ENCODE measurements around the gene FPR3. TPM values are rescaled to one million over a fixed set of nuclear protein-coding genes. Genes with fewer than 3 reads are reported as not detected.

The FPR3 gene
- total and polyA plus RNA-seq, 9 of the 15 experiments (the other 6 are each of a cell fraction or from before 2014, with no cell fraction given), result 0.08 to 0.51 (median 0.22) TPM; not detected in 1

DNA sequence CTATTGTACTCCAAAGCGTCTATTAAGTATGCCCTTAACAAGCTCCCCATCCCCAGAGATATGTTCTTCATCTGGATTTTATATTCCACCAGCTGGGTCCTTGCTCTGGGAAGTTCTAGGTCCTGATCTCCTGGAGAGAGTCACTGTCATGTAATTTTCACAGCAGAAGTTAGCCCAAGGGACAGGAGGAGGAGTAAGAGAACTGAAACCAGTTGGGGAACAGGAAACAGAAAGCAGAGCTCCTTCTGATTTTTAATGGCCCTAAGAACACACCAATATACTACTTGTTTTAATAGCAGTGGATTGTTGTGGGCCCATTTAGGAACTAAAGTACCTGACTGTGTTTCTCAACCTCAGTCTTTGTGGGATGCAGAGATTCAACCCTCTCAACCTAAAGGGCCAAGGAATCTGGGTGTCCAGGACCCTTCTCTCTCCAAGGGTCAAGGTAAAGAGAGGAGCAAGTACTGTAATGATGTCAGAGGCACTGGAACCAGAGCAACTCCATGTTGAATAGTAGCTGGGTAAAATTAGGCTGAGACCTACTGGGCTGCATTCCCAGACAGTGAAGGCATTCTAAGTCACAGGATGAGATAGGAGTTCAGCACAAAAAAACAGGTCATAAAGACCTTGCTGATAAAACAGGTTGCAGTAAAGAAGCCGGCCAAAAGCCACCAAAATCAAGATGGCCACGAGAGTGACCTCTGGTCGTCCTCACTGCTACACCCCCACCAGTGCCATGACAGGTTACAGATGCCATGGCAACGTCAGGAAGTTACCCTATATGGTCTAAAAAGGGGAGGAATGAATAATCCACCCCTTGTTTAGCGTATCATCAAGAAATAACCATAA, 8.1 kb upstream of the FPR3 start (continued):
- no peak for TF ChIP-seq RBBP5 (IDR thresholded peaks at IDR 0.05; ENCODE audit: borderline replicate concordance, insufficient read depth, low read length, poor library complexity, severe bottlenecking)
- TF ChIP-seq BRCA1 (IDR thresholded peaks at IDR 0.05), result no peak
- no peak for TF ChIP-seq BRCA1 (CRISPR knock-in tag; IDR thresholded peaks at IDR 0.05)
- TF ChIP-seq ZNF253 (CRISPR knock-in tag; conservative IDR thresholded peaks at IDR 0.05), result no peak
- TF ChIP-seq ZNF75A (CRISPR knock-in tag; IDR thresholded peaks at IDR 0.05), result peak; percentile 80; the same call in 1 of the 2 replicates
- peak; percentile 81 for TF ChIP-seq ESRRA (IDR thresholded peaks at IDR 0.05; ENCODE audit: borderline replicate concordance, low read depth)
- no peak for TF ChIP-seq CEBPB (tag; IDR thresholded peaks at IDR 0.05)
- TF ChIP-seq FOXA3 (CRISPR knock-in tag; conservative IDR thresholded peaks at IDR 0.05 in 1 of 2, IDR thresholded peaks at IDR 0.05 in 1 of 2), result 0 out of 4 replicates have a peak, but pooled peaks of 1 of the 2 experiments have one; percentile 4
- TF ChIP-seq, protein P1, sequence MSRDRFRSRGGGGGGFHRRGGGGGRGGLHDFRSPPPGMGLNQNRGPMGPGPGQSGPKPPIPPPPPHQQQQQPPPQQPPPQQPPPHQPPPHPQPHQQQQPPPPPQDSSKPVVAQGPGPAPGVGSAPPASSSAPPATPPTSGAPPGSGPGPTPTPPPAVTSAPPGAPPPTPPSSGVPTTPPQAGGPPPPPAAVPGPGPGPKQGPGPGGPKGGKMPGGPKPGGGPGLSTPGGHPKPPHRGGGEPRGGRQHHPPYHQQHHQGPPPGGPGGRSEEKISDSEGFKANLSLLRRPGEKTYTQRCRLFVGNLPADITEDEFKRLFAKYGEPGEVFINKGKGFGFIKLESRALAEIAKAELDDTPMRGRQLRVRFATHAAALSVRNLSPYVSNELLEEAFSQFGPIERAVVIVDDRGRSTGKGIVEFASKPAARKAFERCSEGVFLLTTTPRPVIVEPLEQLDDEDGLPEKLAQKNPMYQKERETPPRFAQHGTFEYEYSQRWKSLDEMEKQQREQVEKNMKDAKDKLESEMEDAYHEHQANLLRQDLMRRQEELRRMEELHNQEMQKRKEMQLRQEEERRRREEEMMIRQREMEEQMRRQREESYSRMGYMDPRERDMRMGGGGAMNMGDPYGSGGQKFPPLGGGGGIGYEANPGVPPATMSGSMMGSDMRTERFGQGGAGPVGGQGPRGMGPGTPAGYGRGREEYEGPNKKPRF (IDR thresholded peaks at IDR 0.05; ENCODE audit: low read depth, low read length), result no peak
- no peak for TF ChIP-seq HNRNPLL (IDR thresholded peaks at IDR 0.05; ENCODE audit: low read depth, low read length, poor library complexity, severe bottlenecking)
- TF ChIP-seq, protein P2, sequence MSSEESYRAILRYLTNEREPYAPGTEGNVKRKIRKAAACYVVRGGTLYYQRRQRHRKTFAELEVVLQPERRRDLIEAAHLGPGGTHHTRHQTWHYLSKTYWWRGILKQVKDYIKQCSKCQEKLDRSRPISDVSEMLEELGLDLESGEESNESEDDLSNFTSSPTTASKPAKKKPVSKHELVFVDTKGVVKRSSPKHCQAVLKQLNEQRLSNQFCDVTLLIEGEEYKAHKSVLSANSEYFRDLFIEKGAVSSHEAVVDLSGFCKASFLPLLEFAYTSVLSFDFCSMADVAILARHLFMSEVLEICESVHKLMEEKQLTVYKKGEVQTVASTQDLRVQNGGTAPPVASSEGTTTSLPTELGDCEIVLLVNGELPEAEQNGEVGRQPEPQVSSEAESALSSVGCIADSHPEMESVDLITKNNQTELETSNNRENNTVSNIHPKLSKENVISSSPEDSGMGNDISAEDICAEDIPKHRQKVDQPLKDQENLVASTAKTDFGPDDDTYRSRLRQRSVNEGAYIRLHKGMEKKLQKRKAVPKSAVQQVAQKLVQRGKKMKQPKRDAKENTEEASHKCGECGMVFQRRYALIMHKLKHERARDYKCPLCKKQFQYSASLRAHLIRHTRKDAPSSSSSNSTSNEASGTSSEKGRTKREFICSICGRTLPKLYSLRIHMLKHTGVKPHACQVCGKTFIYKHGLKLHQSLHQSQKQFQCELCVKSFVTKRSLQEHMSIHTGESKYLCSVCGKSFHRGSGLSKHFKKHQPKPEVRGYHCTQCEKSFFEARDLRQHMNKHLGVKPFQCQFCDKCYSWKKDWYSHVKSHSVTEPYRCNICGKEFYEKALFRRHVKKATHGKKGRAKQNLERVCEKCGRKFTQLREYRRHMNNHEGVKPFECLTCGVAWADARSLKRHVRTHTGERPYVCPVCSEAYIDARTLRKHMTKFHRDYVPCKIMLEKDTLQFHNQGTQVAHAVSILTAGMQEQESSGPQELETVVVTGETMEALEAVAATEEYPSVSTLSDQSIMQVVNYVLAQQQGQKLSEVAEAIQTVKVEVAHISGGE (CRISPR knock-in tag; IDR thresholded peaks at IDR 0.05), result peak in 2 of 3 experiments; percentile 28 to 87; a peak in 2 of 6 replicates
- TF ChIP-seq GABPB1 (CRISPR knock-in tag; IDR thresholded peaks at IDR 0.05), result no peak
- peak; percentile 83; the same call in 1 of the 2 replicates for TF ChIP-seq RHOXF2B (CRISPR knock-in tag; conservative IDR thresholded peaks at IDR 0.05)
- TF ChIP-seq HOXB6 (CRISPR knock-in tag; IDR thresholded peaks at IDR 0.05; ENCODE audit: borderline replicate concordance), result no peak
- no peak for TF ChIP-seq NFYB (IDR thresholded peaks at IDR 0.05; ENCODE audit: extremely low read depth, insufficient read length)
- TF ChIP-seq, protein P3, sequence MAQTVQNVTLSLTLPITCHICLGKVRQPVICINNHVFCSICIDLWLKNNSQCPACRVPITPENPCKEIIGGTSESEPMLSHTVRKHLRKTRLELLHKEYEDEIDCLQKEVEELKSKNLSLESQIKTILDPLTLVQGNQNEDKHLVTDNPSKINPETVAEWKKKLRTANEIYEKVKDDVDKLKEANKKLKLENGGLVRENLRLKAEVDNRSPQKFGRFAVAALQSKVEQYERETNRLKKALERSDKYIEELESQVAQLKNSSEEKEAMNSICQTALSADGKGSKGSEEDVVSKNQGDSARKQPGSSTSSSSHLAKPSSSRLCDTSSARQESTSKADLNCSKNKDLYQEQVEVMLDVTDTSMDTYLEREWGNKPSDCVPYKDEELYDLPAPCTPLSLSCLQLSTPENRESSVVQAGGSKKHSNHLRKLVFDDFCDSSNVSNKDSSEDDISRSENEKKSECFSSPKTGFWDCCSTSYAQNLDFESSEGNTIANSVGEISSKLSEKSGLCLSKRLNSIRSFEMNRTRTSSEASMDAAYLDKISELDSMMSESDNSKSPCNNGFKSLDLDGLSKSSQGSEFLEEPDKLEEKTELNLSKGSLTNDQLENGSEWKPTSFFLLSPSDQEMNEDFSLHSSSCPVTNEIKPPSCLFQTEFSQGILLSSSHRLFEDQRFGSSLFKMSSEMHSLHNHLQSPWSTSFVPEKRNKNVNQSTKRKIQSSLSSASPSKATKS (CRISPR knock-in tag; IDR thresholded peaks at IDR 0.05), result peak; percentile 93
- TF ChIP-seq ZNF584 (CRISPR knock-in tag; IDR thresholded peaks at IDR 0.05; ENCODE audit: low read depth), result peak; percentile 99
